ENCODE data around the gene SOS1.

The SOS1 gene

DNA sequence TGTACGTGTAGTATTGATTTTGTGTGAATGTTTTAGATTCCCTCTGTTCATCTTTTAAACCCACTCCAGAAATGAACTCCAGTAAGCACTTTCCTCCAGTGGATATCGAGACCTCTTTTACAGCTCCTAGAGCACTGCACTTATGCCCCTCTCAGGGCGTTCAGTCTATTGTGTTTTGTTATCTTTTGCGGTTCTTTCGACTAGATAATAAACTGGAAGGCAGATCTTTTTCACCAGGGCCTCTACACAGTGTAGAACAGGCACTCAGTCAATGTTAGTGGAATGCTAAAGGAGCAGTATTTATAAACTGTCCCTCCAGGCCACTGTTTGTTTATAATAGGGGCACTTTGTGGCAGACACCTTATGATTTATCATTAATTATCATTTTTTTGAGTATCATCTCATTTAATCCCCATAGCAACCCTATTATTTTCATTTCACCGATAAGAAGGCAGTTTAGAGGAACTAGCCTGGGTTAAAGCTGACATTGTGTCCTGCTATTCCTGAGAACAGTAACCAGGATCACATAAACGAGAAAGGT, 742 bp upstream of the SOS1 start:
- peak overlapping the region; percentile 86 for H3K4me3 ChIP-seq (ENCODE audit: control insufficient read depth, low read depth, low read length)
- TF ChIP-seq, protein P1, sequence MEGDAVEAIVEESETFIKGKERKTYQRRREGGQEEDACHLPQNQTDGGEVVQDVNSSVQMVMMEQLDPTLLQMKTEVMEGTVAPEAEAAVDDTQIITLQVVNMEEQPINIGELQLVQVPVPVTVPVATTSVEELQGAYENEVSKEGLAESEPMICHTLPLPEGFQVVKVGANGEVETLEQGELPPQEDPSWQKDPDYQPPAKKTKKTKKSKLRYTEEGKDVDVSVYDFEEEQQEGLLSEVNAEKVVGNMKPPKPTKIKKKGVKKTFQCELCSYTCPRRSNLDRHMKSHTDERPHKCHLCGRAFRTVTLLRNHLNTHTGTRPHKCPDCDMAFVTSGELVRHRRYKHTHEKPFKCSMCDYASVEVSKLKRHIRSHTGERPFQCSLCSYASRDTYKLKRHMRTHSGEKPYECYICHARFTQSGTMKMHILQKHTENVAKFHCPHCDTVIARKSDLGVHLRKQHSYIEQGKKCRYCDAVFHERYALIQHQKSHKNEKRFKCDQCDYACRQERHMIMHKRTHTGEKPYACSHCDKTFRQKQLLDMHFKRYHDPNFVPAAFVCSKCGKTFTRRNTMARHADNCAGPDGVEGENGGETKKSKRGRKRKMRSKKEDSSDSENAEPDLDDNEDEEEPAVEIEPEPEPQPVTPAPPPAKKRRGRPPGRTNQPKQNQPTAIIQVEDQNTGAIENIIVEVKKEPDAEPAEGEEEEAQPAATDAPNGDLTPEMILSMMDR (IDR thresholded peaks at IDR 0.05; ENCODE audit: control insufficient read depth, insufficient read depth, low read depth, low read length, missing control alignments): no peak
- DNase-seq (ENCODE audit: low read depth): no peak

- no peak for DNase-seq (ENCODE audit: low read depth)
- H3K4me3 ChIP-seq (ENCODE audit: control insufficient read depth, low read depth, low read length): peak overlapping the region; percentile 86
- TF ChIP-seq, protein P1 (IDR thresholded peaks at IDR 0.05; ENCODE audit: control insufficient read depth, insufficient read depth, low read depth, low read length, missing control alignments): no peak
Observed at GRCh38 chr2:39120521-39120770, 405 bp downstream of the SOS1 start.

DNA sequence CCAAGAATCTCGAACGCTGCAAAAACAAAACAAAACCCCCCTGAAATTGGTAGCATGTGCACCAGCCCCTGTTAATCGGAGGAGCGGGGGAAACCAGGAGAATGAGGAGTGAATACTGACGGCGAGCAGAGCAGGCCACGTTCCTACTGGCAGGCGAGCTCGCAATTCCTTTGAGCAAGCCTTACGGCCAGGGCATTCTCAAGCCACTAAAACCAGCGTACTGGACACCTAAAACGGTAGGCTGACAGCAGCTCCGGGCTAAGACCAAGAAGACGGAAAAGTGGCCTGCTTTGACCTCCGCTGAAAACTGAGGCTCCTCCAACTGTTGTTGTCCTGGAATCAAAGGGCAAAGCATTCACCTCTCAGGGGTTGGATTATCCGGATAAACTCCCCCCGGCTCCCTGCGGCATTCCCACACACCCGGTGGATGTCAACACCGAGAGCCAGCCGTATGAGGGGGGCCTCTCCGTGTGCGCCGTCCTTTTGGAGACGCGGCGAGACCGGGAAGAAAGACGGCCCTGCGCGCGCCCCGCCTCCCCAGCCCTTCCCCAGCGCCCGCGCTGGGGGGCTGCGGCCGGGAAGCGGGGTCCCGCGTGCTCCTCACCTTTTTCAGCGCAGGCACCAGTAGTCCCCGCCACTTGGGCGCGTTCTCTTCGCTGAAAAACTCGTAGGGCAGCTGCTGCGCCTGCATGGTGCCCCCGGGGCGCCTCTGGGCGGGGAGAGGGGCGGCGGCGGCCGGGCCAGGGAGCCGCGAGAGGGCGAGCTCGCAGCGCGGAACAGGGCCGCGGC, 925 bp downstream of the SOS1 start:
- peak overlapping the region; percentile 86 for H3K4me3 ChIP-seq (ENCODE audit: control insufficient read depth, low read depth, low read length)
- DNase-seq (ENCODE audit: low read depth): no peak
- TF ChIP-seq, protein P1 (IDR thresholded peaks at IDR 0.05; ENCODE audit: control insufficient read depth, insufficient read depth, low read depth, low read length, missing control alignments): no peak

DNA sequence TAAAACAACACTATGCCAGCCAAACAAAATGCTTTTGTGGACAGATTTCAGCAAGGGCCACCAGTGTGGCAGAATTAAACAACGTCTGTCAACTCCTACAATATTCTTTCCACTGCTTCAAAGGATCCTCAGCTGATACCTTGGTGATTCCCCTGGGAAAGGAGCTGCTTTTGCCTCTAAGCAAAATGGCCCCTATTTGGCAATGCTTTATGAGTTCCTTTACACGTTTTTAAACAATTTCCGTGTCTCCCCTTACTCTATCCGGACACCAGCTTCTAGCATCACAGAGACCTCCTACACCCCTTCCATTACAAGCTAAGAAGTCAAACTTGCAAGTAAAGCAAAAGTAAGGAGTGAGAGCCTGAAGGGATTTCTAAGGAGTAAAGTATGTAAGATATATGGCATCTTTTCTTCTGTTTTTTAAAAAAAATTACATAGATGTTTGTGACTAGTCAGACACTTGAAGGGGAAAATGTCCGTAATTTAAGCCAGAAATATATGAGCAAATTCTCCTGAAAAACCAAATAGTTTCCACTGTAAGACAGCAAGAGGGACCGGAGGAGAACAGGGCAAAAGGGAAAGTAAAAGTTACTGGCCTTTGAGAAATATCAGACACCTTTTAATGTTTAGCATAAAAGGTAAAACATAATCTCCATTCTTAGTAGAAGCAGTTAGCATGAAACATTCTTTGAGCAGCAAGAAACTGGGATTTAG, 1.9 kb downstream of the SOS1 start:
- TF ChIP-seq, protein P1 (IDR thresholded peaks at IDR 0.05; ENCODE audit: control insufficient read depth, insufficient read depth, low read depth, low read length, missing control alignments): no peak
- H3K4me3 ChIP-seq (ENCODE audit: control insufficient read depth, low read depth, low read length): peak overlapping the region; percentile 86
- DNase-seq (ENCODE audit: low read depth): no peak

- no peak for DNase-seq (ENCODE audit: low read depth)
- TF ChIP-seq, protein P1 (IDR thresholded peaks at IDR 0.05; ENCODE audit: control insufficient read depth, insufficient read depth, low read depth, low read length, missing control alignments): no peak
- H3K4me3 ChIP-seq (ENCODE audit: control insufficient read depth, low read depth, low read length): no peak overlapping the region
Observed at GRCh38 chr2:39115556-39115955, 5.3 kb downstream of the SOS1 start.

DNA sequence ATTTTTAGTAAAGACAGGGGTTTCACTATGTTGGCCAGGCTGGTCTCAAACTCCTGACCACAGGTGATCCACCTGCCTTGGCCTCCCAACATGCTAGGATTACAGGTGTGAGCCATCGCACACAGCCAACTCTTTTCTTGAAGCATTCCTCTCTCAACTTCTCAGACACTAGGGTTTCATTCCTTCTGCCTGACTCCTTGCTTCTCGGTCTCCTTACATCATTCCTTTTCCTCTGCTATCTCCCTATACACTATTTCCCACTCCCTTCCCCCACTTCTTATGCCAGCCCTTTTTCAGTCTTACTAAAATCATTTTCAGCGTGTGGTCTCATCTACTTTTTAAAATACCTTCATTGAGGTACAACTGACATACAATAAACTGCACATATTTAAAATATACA, 6.1 kb downstream of the SOS1 start:
- no peak overlapping the region for H3K4me3 ChIP-seq (ENCODE audit: control insufficient read depth, low read depth, low read length)
- DNase-seq (ENCODE audit: low read depth): no peak
- TF ChIP-seq, protein P1 (IDR thresholded peaks at IDR 0.05; ENCODE audit: control insufficient read depth, insufficient read depth, low read depth, low read length, missing control alignments): no peak

Measured in AG09309 (cell line).